Measurements from ENCODE around the gene LMNB1.
"Not testable (repeated sequence)": the region's sequence is repeated elsewhere in the genome, so short reads cannot be mapped to it uniquely, and the experiment has no call there.

LMNB1 gene

GRCh38 chr5:126776499-126777256, at the start of gene LMNB1:
LMNB1 (plus strand) TSS chr5:126777136; CDS start chr5:126777509, 373 bp downstream.
- in situ Hi-C loops (cut with HindIII; ENCODE audit: low sequenced_read_pairs), result no loop called here

GRCh38 chr5:126732716-126733115, 44.2 kb upstream of the LMNB1 start:
- in situ Hi-C loops (cut with HindIII; ENCODE audit: low sequenced_read_pairs), result no loop called here

- in situ Hi-C loops (cut with HindIII; ENCODE audit: low sequenced_read_pairs), result not testable (repeated sequence)
Observed at GRCh38 chr5:126734573-126734972, 42.4 kb upstream of the LMNB1 start.

- in situ Hi-C loops (cut with HindIII; ENCODE audit: low sequenced_read_pairs), result no loop called here
Observed at GRCh38 chr5:126736141-126736540, 40.8 kb upstream of the LMNB1 start.

GRCh38 chr5:126741361-126741760, 35.6 kb upstream of the LMNB1 start:
- in situ Hi-C loops (cut with HindIII; ENCODE audit: low sequenced_read_pairs), result no loop called here

GRCh38 chr5:126742425-126742824, 34.5 kb upstream of the LMNB1 start:
- in situ Hi-C loops (cut with HindIII; ENCODE audit: low sequenced_read_pairs), result no loop called here

GRCh38 chr5:126744836-126745235, 32.1 kb upstream of the LMNB1 start:
- in situ Hi-C loops (cut with HindIII; ENCODE audit: low sequenced_read_pairs), result no loop called here

GRCh38 chr5:126745259-126745992, 31.5 kb upstream of the LMNB1 start:
- in situ Hi-C loops (cut with HindIII; ENCODE audit: low sequenced_read_pairs), result no loop called here

- in situ Hi-C loops (cut with HindIII; ENCODE audit: low sequenced_read_pairs), result no loop called here
Observed at GRCh38 chr5:126746290-126746689, 30.6 kb upstream of the LMNB1 start.

- in situ Hi-C loops (cut with HindIII; ENCODE audit: low sequenced_read_pairs), result no loop called here
Observed at GRCh38 chr5:126752081-126752785, 24.7 kb upstream of the LMNB1 start.

GRCh38 chr5:126753227-126753626, 23.7 kb upstream of the LMNB1 start:
- in situ Hi-C loops (cut with HindIII; ENCODE audit: low sequenced_read_pairs), result no loop called here

- in situ Hi-C loops (cut with HindIII; ENCODE audit: low sequenced_read_pairs), result no loop called here
Observed at GRCh38 chr5:126754609-126755008, 22.3 kb upstream of the LMNB1 start.

GRCh38 chr5:126755593-126755992, 21.3 kb upstream of the LMNB1 start:
- in situ Hi-C loops (cut with HindIII; ENCODE audit: low sequenced_read_pairs), result no loop called here

- in situ Hi-C loops (cut with HindIII; ENCODE audit: low sequenced_read_pairs), result no loop called here
Observed at GRCh38 chr5:126757713-126758357, 19.1 kb upstream of the LMNB1 start.

GRCh38 chr5:126763371-126763770, 13.6 kb upstream of the LMNB1 start:
- in situ Hi-C loops (cut with HindIII; ENCODE audit: low sequenced_read_pairs), result no loop called here

GRCh38 chr5:126769703-126770102, 7.2 kb upstream of the LMNB1 start:
- in situ Hi-C loops (cut with HindIII; ENCODE audit: low sequenced_read_pairs), result no loop called here

GRCh38 chr5:126773536-126773935, 3.4 kb upstream of the LMNB1 start:
- in situ Hi-C loops (cut with HindIII; ENCODE audit: low sequenced_read_pairs), result not testable (repeated sequence)

GRCh38 chr5:126774595-126774994, 2.3 kb upstream of the LMNB1 start:
- in situ Hi-C loops (cut with HindIII; ENCODE audit: low sequenced_read_pairs), result not testable (repeated sequence)

- in situ Hi-C loops (cut with HindIII; ENCODE audit: low sequenced_read_pairs), result no loop called here
Observed at GRCh38 chr5:126777257-126777974, 480 bp downstream of the LMNB1 start.

- in situ Hi-C loops (cut with HindIII; ENCODE audit: low sequenced_read_pairs), result no loop called here
Observed at GRCh38 chr5:126777975-126778674, 1.2 kb downstream of the LMNB1 start.

Data from endothelial cell of hepatic sinusoid (primary cell).